IMR-90 (cell line): ENCODE measurements around the gene ARMC9. TPM values are rescaled to one million over a fixed set of nuclear protein-coding genes. Genes with fewer than 3 reads are reported as not detected.

Source experiments
- ATAC-seq: fragments of 200-7000 bp; cut with Tn5 transposase; 2 replicates; pipeline ENCODE4 v1.9.1; 2020; ENCODE audit warnings: low read depth, mild to moderate bottlenecking, moderate library complexity
- BruUV-seq: library from RNA; stranded (reverse); fragments of 400-500 nt; replicated peaks from 2 replicates; lab custom pipeline; 2021; lab: Mats Ljungman, UMichigan
- CTCF ChIA-PET: fragments of 300-600 bp; formaldehyde crosslinking; extraction: SDS; loops from one replicate; lab custom pipeline; 2021; ENCODE audit warnings: antibody characterized with exemption; lab: Yijun Ruan, JAX
- POLR2A ChIA-PET: fragments of 300-600 bp; sonication (Branson Sonifier 250); formaldehyde crosslinking; loops from one replicate; lab custom pipeline; 2022; ENCODE audit warnings: antibody characterized with exemption; ENCODE audit not compliant: unreplicated experiment; lab: Charles Lee
- DNase-seq: peaks from one replicate; pipeline ENCODE4 v3.0.0; 2013
- H2AFZ ChIP-seq: replicated peaks from 2 replicates; pipeline ENCODE3; 2013; ENCODE audit warnings: low read length, mild to moderate bottlenecking; ENCODE audit not compliant: poor library complexity
- H2AK5ac ChIP-seq: 2 replicates; pipeline ENCODE4 v1.6.1; 2013; ENCODE audit warnings: low read depth, low read length, inconsistent platforms
- H2AK9ac ChIP-seq: replicated peaks from 2 replicates; pipeline ENCODE3; 2013; ENCODE audit warnings: mild to moderate bottlenecking, low read depth, low read length, moderate library complexity; ENCODE audit not compliant: poor library complexity
- H2BK120ac ChIP-seq: 2 replicates; pipeline ENCODE4 v1.6.1; 2013; ENCODE audit warnings: low read depth, low read length, inconsistent platforms
- H2BK15ac ChIP-seq: 3 replicates; pipeline ENCODE4 v1.6.1; 2013; ENCODE audit warnings: low read depth, low read length, inconsistent platforms
- H2BK20ac ChIP-seq: 2 replicates; pipeline ENCODE4 v1.6.1; 2013; ENCODE audit warnings: low read depth, mild to moderate bottlenecking, inconsistent platforms, low read length, moderate library complexity
- H2BK5ac ChIP-seq: 2 replicates; pipeline ENCODE4 v1.6.1; 2013; ENCODE audit warnings: mild to moderate bottlenecking, low read depth, low read length, inconsistent platforms; ENCODE audit not compliant: poor library complexity, severe bottlenecking
- H3K14ac ChIP-seq: replicated peaks from 2 replicates; pipeline ENCODE4 v1.6.1; 2013; ENCODE audit warnings: low read depth, low read length, inconsistent platforms
- H3K18ac ChIP-seq: 2 replicates; pipeline ENCODE4 v1.6.1; 2013; ENCODE audit warnings: low read depth, low read length, control low read depth
- H3K23ac ChIP-seq: 2 replicates; pipeline ENCODE4 v1.6.1; 2013; ENCODE audit warnings: low read depth, low read length, inconsistent platforms
- H3K27ac ChIP-seq: 2 replicates; pipeline ENCODE4 v1.5.1; 2013; ENCODE audit warnings: mild to moderate bottlenecking, control low read depth, low read length; ENCODE audit not compliant: insufficient read depth
- H3K27me3 ChIP-seq: 2 replicates; pipeline ENCODE4 v1.6.1; 2013; ENCODE audit warnings: low read length; ENCODE audit not compliant: control insufficient read depth, insufficient read depth
- H3K36me3 ChIP-seq: 2 replicates; pipeline ENCODE4 v1.6.1; 2013; ENCODE audit warnings: low read length, mixed read lengths; ENCODE audit not compliant: control insufficient read depth, insufficient read depth
- H3K4ac ChIP-seq: 2 replicates; pipeline ENCODE4 v1.6.1; 2013; ENCODE audit warnings: low read depth, low read length, inconsistent platforms
- H3K4me1 ChIP-seq: 2 replicates; pipeline ENCODE4 v1.6.1; 2013; ENCODE audit warnings: low read length, mixed read lengths; ENCODE audit not compliant: control insufficient read depth, insufficient read depth
- H3K4me2 ChIP-seq: 2 replicates; pipeline ENCODE4 v1.6.1; 2013; ENCODE audit warnings: low read depth, mild to moderate bottlenecking, control low read depth, low read length, moderate library complexity
- H3K4me3 ChIP-seq: 2 replicates; pipeline ENCODE4 v1.5.1; 2013; ENCODE audit warnings: low read depth, mild to moderate bottlenecking, control low read depth, low read length, moderate library complexity; ENCODE audit not compliant: insufficient read depth
- H3K56ac ChIP-seq: 2 replicates; pipeline ENCODE4 v1.6.1; 2013; ENCODE audit warnings: low read length, inconsistent platforms; ENCODE audit not compliant: insufficient read depth; ENCODE audit errors: extremely low read depth
- H3K79me1 ChIP-seq, 2 experiments: 2 replicates each; pipeline ENCODE4 v1.6.1; 2013; ENCODE audit warnings: low read length in 2 of 2, inconsistent platforms in 1 of 2, low read depth in 1 of 2
- H3K9ac ChIP-seq: 2 replicates; pipeline ENCODE4 v1.6.1; 2013; ENCODE audit warnings: low read depth, low read length, control low read depth
- H3K9me1 ChIP-seq: 2 replicates; pipeline ENCODE4 v1.6.1; 2013; ENCODE audit warnings: low read length, inconsistent platforms; ENCODE audit not compliant: insufficient read depth
- H3K9me3 ChIP-seq: 2 replicates; pipeline ENCODE4 v1.6.1; 2013; ENCODE audit warnings: low read length; ENCODE audit not compliant: control insufficient read depth, insufficient read depth
- H4K20me1 ChIP-seq: 2 replicates; pipeline ENCODE4 v1.6.1; 2013; ENCODE audit warnings: low read length, inconsistent platforms; ENCODE audit not compliant: insufficient read depth
- H4K5ac ChIP-seq: 2 replicates; pipeline ENCODE4 v1.6.1; 2013; ENCODE audit warnings: mild to moderate bottlenecking, low read depth, low read length, control low read depth
- H4K8ac ChIP-seq, 2 experiments: 2 replicates each; pipeline ENCODE4 v1.6.1; 2013; ENCODE audit warnings: low read depth in 2 of 2, low read length in 2 of 2, control low read depth in 1 of 2, inconsistent platforms in 1 of 2
- H4K91ac ChIP-seq: 2 replicates; pipeline ENCODE4 v1.6.1; 2013; ENCODE audit warnings: low read depth, low read length, inconsistent platforms; ENCODE audit not compliant: insufficient read depth
- BHLHE40 ChIP-seq: fragments of 150-350 bp; IDR thresholded peaks from 2 replicates; pipeline ENCODE4 v1.6.1; 2016; ENCODE audit warnings: mild to moderate bottlenecking, low read depth, low read length
- CEBPB ChIP-seq: IDR thresholded peaks from 2 replicates; pipeline ENCODE4 v1.6.1; 2012; ENCODE audit warnings: low read depth, low read length, improper control_type of control experiment
- CHD1 ChIP-seq: IDR thresholded peaks from 2 replicates; pipeline ENCODE4 v1.6.1; 2012; ENCODE audit warnings: low read depth, low read length, improper control_type of control experiment
- CTCF ChIP-seq: conservative IDR thresholded peaks from 2 replicates; pipeline ENCODE4 v1.5.1; 2012; ENCODE audit warnings: mild to moderate bottlenecking, low read depth, low read length, improper control_type of control experiment
- ELK1 ChIP-seq: fragments of 150-350 bp; IDR thresholded peaks from 2 replicates; pipeline ENCODE4 v1.6.1; 2016; ENCODE audit warnings: low read depth, mild to moderate bottlenecking, low read length, moderate library complexity, borderline replicate concordance
- FOS ChIP-seq: fragments of 150-350 bp; IDR thresholded peaks from 2 replicates; pipeline ENCODE4 v1.6.1; 2016; ENCODE audit warnings: low read depth, low read length
- MAFK ChIP-seq: IDR thresholded peaks from 2 replicates; pipeline ENCODE4 v1.6.1; 2012; ENCODE audit warnings: low read depth, low read length, improper control_type of control experiment
- MAZ ChIP-seq: IDR thresholded peaks from 2 replicates; pipeline ENCODE4 v1.6.1; 2012; ENCODE audit warnings: low read depth, mild to moderate bottlenecking, low read length, improper control_type of control experiment, moderate library complexity, borderline replicate concordance
- MXI1 ChIP-seq: IDR thresholded peaks from 2 replicates; pipeline ENCODE4 v1.6.1; 2012; ENCODE audit warnings: low read depth, mild to moderate bottlenecking, low read length, moderate library complexity, borderline replicate concordance
- NFE2L2 ChIP-seq: fragments of 150-350 bp; IDR thresholded peaks from 2 replicates; pipeline ENCODE4 v1.6.1; 2016; ENCODE audit warnings: low read depth, mild to moderate bottlenecking, low read length
- POLR2A ChIP-seq: IDR thresholded peaks from 2 replicates; pipeline ENCODE4 v1.6.1; 2012; ENCODE audit warnings: mild to moderate bottlenecking, low read depth, low read length
- RAD21 ChIP-seq: IDR thresholded peaks from 2 replicates; pipeline ENCODE4 v1.6.1; 2012; ENCODE audit warnings: low read length, improper control_type of control experiment
- RCOR1 ChIP-seq: IDR thresholded peaks from 2 replicates; pipeline ENCODE4 v1.6.1; 2012; ENCODE audit warnings: mild to moderate bottlenecking, low read length, improper control_type of control experiment; ENCODE audit not compliant: insufficient replicate concordance
- RFX5 ChIP-seq: IDR thresholded peaks from 2 replicates; pipeline ENCODE4 v1.8.0; 2012; ENCODE audit warnings: low read depth, mild to moderate bottlenecking, low read length, moderate library complexity
- SMC3 ChIP-seq: fragments of 150-350 bp; IDR thresholded peaks from 2 replicates; pipeline ENCODE4 v1.6.1; 2016; ENCODE audit warnings: low read depth, mild to moderate bottlenecking, antibody characterized with exemption, low read length, moderate library complexity
- USF2 ChIP-seq: fragments of 150-350 bp; IDR thresholded peaks from 2 replicates; pipeline ENCODE4 v1.6.1; 2017; ENCODE audit warnings: mild to moderate bottlenecking, antibody characterized with exemption, low read length, low read depth
- WGBS, 2 experiments: methylation state at CpG; one replicate each; pipeline versions ENCODE4 v1.1.5 to v1.1.7; 2013; ENCODE audit warnings: missing lambda C conversion rate in 2 of 2; ENCODE audit not compliant: insufficient read length in 1 of 2; ENCODE audit errors: extremely low coverage in 2 of 2; 5-methylcytosine and 5-hydroxymethylcytosine counted together
- dilution Hi-C: fragments of 300-500 bp; cut with HindIII; formaldehyde crosslinking; loops from one replicate; pipeline ENCODE4 v1.14.3; 2018; ENCODE audit warnings: low sequenced_read_pairs; ENCODE audit not compliant: unreplicated experiment
- in situ Hi-C: fragments of 300-500 bp; cut with MboI; formaldehyde crosslinking; loops from 3 replicates; pipeline ENCODE4 v1.14.3; 2019; ENCODE audit warnings: low sequenced_read_pairs, inconsistent platforms, mixed read lengths
- intact Hi-C: fragments of 100-400 bp; cut with micrococcal nuclease; formaldehyde crosslinking; loops from 2 replicates; pipeline ENCODE4 v1.10.0; 2022
- polyA plus RNA-seq, 3 experiments: library from polyadenylated mRNA; depleted of rRNA; stranded (reverse); fragments of >200 nt; gene quantifications; 2 replicates each; pipeline ENCODE4 v1.2.3, GENCODE V29; 2012; ENCODE audit warnings: low replicate concordance in 1 of 3
- total RNA-seq: library from RNA; depleted of rRNA; stranded (reverse); fragments of >200 nt; gene quantifications from 2 replicates; pipeline ENCODE4 v1.2.3, GENCODE V29; 2012

Gene ARMC9
- total and polyA plus RNA-seq, 2 of the 4 experiments (the other 2 are of a cell fraction): 36.0 to 46.6 TPM

- Histone ChIP-seq H3K27ac (no peak overlapping the region), H2AK5ac (no peak overlapping the region), H2BK20ac (no peak overlapping the region), H3K18ac (no peak overlapping the region), H2BK15ac (no peak overlapping the region), H3K56ac (no peak overlapping the region), H2BK5ac (no peak overlapping the region), H4K5ac (no peak overlapping the region), H4K91ac (no peak overlapping the region), H3K9ac (no peak overlapping the region), H3K14ac (no peak overlapping the region), H4K8ac (no peak overlapping the region), H2AFZ (no peak overlapping the region), H3K9me1 (peaks cover 16% of the 10 kb centered on the region), H3K4me2 (no peak overlapping the region), H3K23ac (no peak overlapping the region), H3K36me3 (peaks cover 38% of the 10 kb centered on the region), H3K4me1 (no peaks in the 10 kb centered on the region), H3K27me3 (no peaks in the 10 kb centered on the region), H3K4ac (no peak overlapping the region), H3K9me3 (no peaks in the 10 kb centered on the region), H2AK9ac (no peak overlapping the region), H4K20me1 (no peaks in the 10 kb centered on the region), H3K79me1 (peaks cover 0 to 7% of the 10 kb centered on the region in 2 experiments; a peak in 1 of 4 replicates), H2BK120ac (no peak overlapping the region), H3K4me3 (no peak overlapping the region)
- intact Hi-C loops (no loop called here), dilution Hi-C loops (no loop called here), in situ Hi-C loops (no loop called here)
- no peak for DNase-seq
- TF ChIP-seq POLR2A: no peak
- TF ChIP-seq ELK1: no peak
- no peak for TF ChIP-seq BHLHE40
- no peak for TF ChIP-seq CTCF
- TF ChIP-seq MAFK: no peak
- no peak for TF ChIP-seq CHD1
- no peak for TF ChIP-seq MXI1
- no peak for TF ChIP-seq SMC3
- TF ChIP-seq RFX5: no peak
- TF ChIP-seq MAZ: no peak
- no peak for TF ChIP-seq NFE2L2
- no peak for TF ChIP-seq RCOR1
- no peak for TF ChIP-seq CEBPB
- TF ChIP-seq USF2: no peak
- TF ChIP-seq RAD21: no peak
- TF ChIP-seq FOS: no peak
- no peak for ATAC-seq
- WGBS, 2 experiments: no CpG with 5 or more reads among the region's 5 CpGs
- no TSS peak for BruUV-seq
- ChIA-PET POLR2A (no interaction called here), CTCF (no interaction called here)
Measured at GRCh38 chr2:231334981-231335380, 136.6 kb downstream of the ARMC9 start.
